Activated naive CD4-positive, alpha-beta T cell treated with anti-CD3 and anti-CD28 coated beads for 36 hours (primary cell): ENCODE measurements around the gene IL1RL2. TPM values are rescaled to one million over a fixed set of nuclear protein-coding genes. Genes with fewer than 3 reads are reported as not detected.

Experiments used
- CTCF ChIA-PET: fragments of 350-600 bp; sonication (Branson Sonifier 250); formaldehyde crosslinking; loops from one replicate; lab custom pipeline; 2021; ENCODE audit warnings: antibody characterized with exemption; lab: Charles Lee
- DNase-seq: peaks from one replicate; pipeline ENCODE4 v3.0.0-alpha.2; 2020
- H3K27ac Mint-ChIP-seq: one replicate; pipeline ENCODE4 v1.8.0; 2021; ENCODE audit warnings: mild to moderate bottlenecking, mixed read lengths
- H3K27me3 Mint-ChIP-seq: one replicate; pipeline ENCODE4 v1.8.0; 2021; ENCODE audit warnings: low read depth, mixed read lengths
- H3K36me3 Mint-ChIP-seq: one replicate; pipeline ENCODE4 v1.8.0; 2021; ENCODE audit warnings: low read depth, mixed read lengths
- H3K4me1 Mint-ChIP-seq: one replicate; pipeline ENCODE4 v1.8.0; 2021; ENCODE audit warnings: low read depth, mixed read lengths
- H3K4me3 Mint-ChIP-seq: one replicate; pipeline ENCODE4 v1.8.0; 2021; ENCODE audit warnings: mild to moderate bottlenecking, moderate library complexity, mixed read lengths
- H3K9me3 Mint-ChIP-seq: one replicate; pipeline ENCODE4 v1.8.0; 2021; ENCODE audit warnings: mixed read lengths
- intact Hi-C: fragments of 100-400 bp; cut with micrococcal nuclease; formaldehyde crosslinking; loops from one replicate; pipeline ENCODE4 v1.15.1; 2023
- total RNA-seq, 2 experiments: library from RNA; stranded (reverse); gene quantifications; one replicate each; pipeline ENCODE4 v1.2.3, GENCODE V29; 2021

The IL1RL2 gene
- total RNA-seq, 2 experiments from 2014 or later = 0.30 to 0.91 TPM

DNA sequence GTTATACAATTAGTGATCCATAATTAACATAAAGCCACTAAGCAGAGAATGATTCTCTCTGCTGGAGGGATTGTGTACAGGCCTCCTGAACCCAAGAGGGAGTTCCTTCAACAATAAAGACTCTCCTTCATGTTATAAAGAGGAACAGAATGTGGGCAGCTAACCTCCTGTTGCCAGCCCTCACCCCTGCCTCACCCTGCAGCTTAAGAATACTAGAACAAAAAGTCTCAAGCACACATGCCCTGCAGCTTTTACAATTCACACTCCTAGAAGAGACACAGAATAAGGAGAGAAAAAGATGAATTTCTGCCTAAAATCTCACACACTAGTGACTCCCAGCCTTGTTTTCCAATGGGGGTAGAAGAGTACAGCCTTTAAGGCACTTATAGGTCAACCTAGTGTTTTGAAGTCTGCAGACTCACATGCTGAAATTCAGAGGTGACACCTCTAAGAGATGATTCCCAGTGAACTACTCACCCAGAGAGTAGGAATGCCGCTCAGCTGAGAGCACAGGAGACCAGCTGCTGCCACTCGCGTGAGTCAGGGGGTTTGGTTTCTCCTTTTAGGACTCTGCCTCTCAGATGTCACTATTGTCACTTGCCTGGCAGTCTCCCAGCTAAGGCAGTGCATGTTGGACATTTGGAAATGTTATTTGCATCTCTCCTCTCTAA lies 92.0 kb downstream of the IL1RL2 start:
- CTCF ChIA-PET = interaction anchor here (1.0 kb wide), 1 partner anchor 27 kb away, joined by 3 read pairs; no protein-coding TSS in a partner anchor
- DNase-seq = no peak
- Mint-ChIP-seq H3K27ac (no peak overlapping the region), H3K27me3 (no peaks in the 10 kb centered on the region), H3K4me3 (no peak overlapping the region), H3K36me3 (no peaks in the 10 kb centered on the region), H3K9me3 (peaks cover 5% of the 10 kb centered on the region), H3K4me1 (peaks cover 14% of the 10 kb centered on the region)
- intact Hi-C loops = no loop called here

GRCh38 chr2:102279391-102279735 lies 92.5 kb downstream of the IL1RL2 start:
- no peak for DNase-seq
- no peak overlapping the region for H3K4me3 Mint-ChIP-seq

GRCh38 chr2:102282678-102283091 lies 95.9 kb downstream of the IL1RL2 start:
- no peak overlapping the region for H3K27ac Mint-ChIP-seq
- no peaks in the 10 kb centered on the region for H3K36me3 Mint-ChIP-seq
- intact Hi-C loops = loop anchor here (2.0 kb wide), 1 partner anchor 30 kb away; no protein-coding TSS in a partner anchor
- CTCF ChIA-PET = no interaction called here
- no peaks in the 10 kb centered on the region for H3K4me1 Mint-ChIP-seq
- no peaks in the 10 kb centered on the region for H3K9me3 Mint-ChIP-seq
- H3K4me3 Mint-ChIP-seq = no peak overlapping the region
- DNase-seq = no peak
- H3K27me3 Mint-ChIP-seq = no peaks in the 10 kb centered on the region

More at GRCh38 chr2:102279391-102279735, 92.5 kb downstream of the IL1RL2 start:
- intact Hi-C loops = no loop called here
- H3K27me3 Mint-ChIP-seq = no peaks in the 10 kb centered on the region
- peaks cover 5% of the 10 kb centered on the region for H3K9me3 Mint-ChIP-seq
- no peak overlapping the region for H3K27ac Mint-ChIP-seq
- CTCF ChIA-PET = no interaction called here
- no peaks in the 10 kb centered on the region for H3K36me3 Mint-ChIP-seq
- H3K4me1 Mint-ChIP-seq = peaks cover 14% of the 10 kb centered on the region

GRCh38 chr2:102283996-102284395 lies 97.2 kb downstream of the IL1RL2 start:
- intact Hi-C loops = loop anchor here (2.0 kb wide), 1 partner anchor 31 kb away; no protein-coding TSS in a partner anchor
- no peaks in the 10 kb centered on the region for H3K27me3 Mint-ChIP-seq
- no peaks in the 10 kb centered on the region for H3K4me1 Mint-ChIP-seq
- CTCF ChIA-PET = interaction anchor here (0.6 kb wide), 1 partner anchor 47 kb away, joined by 3 read pairs; no protein-coding TSS in a partner anchor
- no peaks in the 10 kb centered on the region for H3K36me3 Mint-ChIP-seq
- no peaks in the 10 kb centered on the region for H3K9me3 Mint-ChIP-seq
- no peak overlapping the region for H3K27ac Mint-ChIP-seq
- DNase-seq = no peak
- H3K4me3 Mint-ChIP-seq = no peak overlapping the region

GRCh38 chr2:102284611-102285010 lies 97.8 kb downstream of the IL1RL2 start:
- Mint-ChIP-seq H3K27ac (no peak overlapping the region), H3K9me3 (no peaks in the 10 kb centered on the region), H3K36me3 (no peaks in the 10 kb centered on the region), H3K27me3 (peaks cover under 1% of the 10 kb centered on the region), H3K4me3 (no peak overlapping the region), H3K4me1 (no peaks in the 10 kb centered on the region)
- intact Hi-C loops = no loop called here
- CTCF ChIA-PET = interaction anchor here (0.5 to 0.7 kb wide), 2 partner anchors 18 to 29 kb away, joined by 3 read pairs; no protein-coding TSS in a partner anchor
- DNase-seq = no peak

- intact Hi-C loops = no loop called here
- no peak for DNase-seq
- no peaks in the 10 kb centered on the region for H3K9me3 Mint-ChIP-seq
- H3K27ac Mint-ChIP-seq = no peak overlapping the region
- H3K36me3 Mint-ChIP-seq = no peaks in the 10 kb centered on the region
- H3K4me3 Mint-ChIP-seq = no peak overlapping the region
- CTCF ChIA-PET = interaction anchor here (0.6 to 1.3 kb wide), 4 partner anchors 24 to 158 kb away, joined by 3 read pairs; no protein-coding TSS in a partner anchor
- H3K4me1 Mint-ChIP-seq = no peaks in the 10 kb centered on the region
- H3K27me3 Mint-ChIP-seq = peaks cover 5% of the 10 kb centered on the region
Measured at GRCh38 chr2:102285368-102285767, 98.5 kb downstream of the IL1RL2 start.

DNA sequence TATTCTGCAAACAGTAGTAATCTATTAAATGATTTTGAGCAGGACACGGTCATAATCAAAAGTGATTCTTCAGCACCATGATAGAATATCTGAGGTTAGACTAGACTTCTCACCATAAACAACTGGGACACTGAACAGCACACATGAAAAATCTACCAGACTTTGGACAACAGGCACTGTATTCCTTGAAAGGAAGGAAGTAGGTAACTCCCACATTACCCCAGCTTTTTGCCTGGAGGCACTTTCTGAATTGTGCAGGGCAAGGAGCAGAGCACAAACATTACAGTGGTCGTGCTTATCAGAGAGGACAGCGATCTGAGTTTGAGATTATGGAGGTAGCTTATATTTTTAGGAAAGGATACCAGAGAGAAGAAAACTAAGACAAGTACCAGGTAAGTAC lies 99.2 kb downstream of the IL1RL2 start:
- no peaks in the 10 kb centered on the region for H3K36me3 Mint-ChIP-seq
- intact Hi-C loops = no loop called here
- no peaks in the 10 kb centered on the region for H3K4me1 Mint-ChIP-seq
- H3K9me3 Mint-ChIP-seq = no peaks in the 10 kb centered on the region
- no peak overlapping the region for H3K27ac Mint-ChIP-seq
- peaks cover 5% of the 10 kb centered on the region for H3K27me3 Mint-ChIP-seq
- CTCF ChIA-PET = interaction anchor here (0.7 to 1.3 kb wide), 3 partner anchors 25 to 157 kb away, joined by 3 read pairs; no protein-coding TSS in a partner anchor
- no peak overlapping the region for H3K4me3 Mint-ChIP-seq
- DNase-seq = no peak

DNA sequence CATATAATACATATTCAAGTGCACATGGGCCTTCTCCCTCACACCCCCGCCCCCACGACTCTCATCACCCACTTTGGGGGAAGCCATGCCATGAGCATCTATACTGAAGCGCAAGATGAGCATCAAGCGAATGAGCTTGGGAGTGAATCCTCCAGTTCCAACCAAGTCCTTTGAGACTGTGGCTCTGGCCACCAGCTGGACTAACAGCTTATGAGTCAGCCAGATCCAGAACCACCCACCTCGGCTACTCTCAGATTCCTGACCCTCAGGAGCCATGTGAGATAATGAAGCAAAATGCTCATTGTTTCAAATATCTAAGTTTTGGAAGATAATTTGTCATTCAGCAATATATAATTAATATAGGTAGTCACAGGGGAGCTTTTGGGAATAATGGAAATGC lies 102.3 kb downstream of the IL1RL2 start:
- H3K27ac Mint-ChIP-seq = no peak overlapping the region
- CTCF ChIA-PET = interaction anchor here (1.1 kb wide), 1 partner anchor 155 kb away, joined by 4 read pairs; no protein-coding TSS in a partner anchor

More for the DNA sequence above, 102.3 kb downstream of the IL1RL2 start:
- H3K9me3 Mint-ChIP-seq = no peaks in the 10 kb centered on the region
- no peak for DNase-seq
- H3K4me1 Mint-ChIP-seq = peaks cover 9% of the 10 kb centered on the region
- peaks cover 10% of the 10 kb centered on the region for H3K27me3 Mint-ChIP-seq
- no peaks in the 10 kb centered on the region for H3K36me3 Mint-ChIP-seq
- intact Hi-C loops = no loop called here
- no peak overlapping the region for H3K4me3 Mint-ChIP-seq

Other genes with a start within 250 kb of the IL1RL2 start
- 10 to 100 TPM; 10.3 to 10.5 TPM for gene IL1R2, start 195.1 kb upstream of the IL1RL2 start, total RNA-seq
- 1 to 10 TPM; 5.7 to 6.7 TPM for gene IL1R1, start 44.3 kb upstream of the IL1RL2 start, total RNA-seq
- gene IL1RL1, start 124.5 kb downstream of the IL1RL2 start, total RNA-seq = under 1 TPM; 0.22 to 0.43 TPM
- gene IL18R1, start 168.8 kb downstream of the IL1RL2 start, total RNA-seq = 10 to 100 TPM; 17.1 to 18.4 TPM
- gene IL18RAP, start 236.1 kb downstream of the IL1RL2 start, total RNA-seq = 10 to 100 TPM; 11.2 to 15.1 TPM